DMS 273 (cell line): ENCODE results near the gene MACROH2A2.

ENCODE experiments used
- DNase-seq: peaks from one replicate; lab custom pipeline; 2025; ENCODE audit not compliant: unreplicated experiment; lab: John Stamatoyannopoulos, UW

The MACROH2A2 gene

GRCh38 chr10:70126700-70127395 lies 74.2 kb downstream of the MACROH2A2 start:
- no peak for DNase-seq

GRCh38 chr10:70130878-70131559 lies 78.4 kb downstream of the MACROH2A2 start:
- DNase-seq: no peak

GRCh38 chr10:70131560-70131937 lies 78.9 kb downstream of the MACROH2A2 start:
- no peak for DNase-seq

- peak; percentile 79 for DNase-seq
Measured at GRCh38 chr10:70132098-70133029, 79.7 kb downstream of the MACROH2A2 start, which contains the start of gene AIFM2. AIFM2 (minus strand) TSS chr10:70132825; CDS start chr10:70124084, 8,741 bp downstream.

- DNase-seq: no peak
Measured at GRCh38 chr10:70135046-70135445, 82.4 kb downstream of the MACROH2A2 start.

GRCh38 chr10:70135684-70136083 lies 83.0 kb downstream of the MACROH2A2 start:
- DNase-seq: no peak

- no peak for DNase-seq
Measured at GRCh38 chr10:70137135-70137534, 84.5 kb downstream of the MACROH2A2 start.

GRCh38 chr10:70137927-70138883 lies 85.6 kb downstream of the MACROH2A2 start:
- DNase-seq: no peak

- no peak for DNase-seq
Measured at GRCh38 chr10:70139151-70139996, 86.7 kb downstream of the MACROH2A2 start.

GRCh38 chr10:70139997-70140250 lies 87.3 kb downstream of the MACROH2A2 start:
- DNase-seq: no peak

- no peak for DNase-seq
Measured at GRCh38 chr10:70140297-70140696, 87.7 kb downstream of the MACROH2A2 start.

- DNase-seq: no peak
Measured at GRCh38 chr10:70142555-70142954, 89.9 kb downstream of the MACROH2A2 start.

GRCh38 chr10:70144372-70145110 lies 91.9 kb downstream of the MACROH2A2 start:
- DNase-seq: no peak

GRCh38 chr10:70145166-70145665 lies 92.6 kb downstream of the MACROH2A2 start:
- DNase-seq: peak; percentile 43

- peak; percentile 79 for DNase-seq
Measured at GRCh38 chr10:70145666-70146488, 93.2 kb downstream of the MACROH2A2 start.

- DNase-seq: peak; percentile 99
Measured at GRCh38 chr10:70146489-70147258, 94.0 kb downstream of the MACROH2A2 start, which contains the start of gene TYSND1. TYSND1 (minus strand) TSS chr10:70146700; CDS start chr10:70146586, 114 bp downstream.

- DNase-seq: no peak
Measured at GRCh38 chr10:70147259-70147625, 94.6 kb downstream of the MACROH2A2 start.
